Activated naive CD4-positive, alpha-beta T cell (primary cell): Measurements from ENCODE around the gene TRIM69.

Experiments
- DNase-seq, 4 experiments: peaks; one replicate each; lab custom pipeline; 2025; lab: John Stamatoyannopoulos, UW

TRIM69 gene

DNA sequence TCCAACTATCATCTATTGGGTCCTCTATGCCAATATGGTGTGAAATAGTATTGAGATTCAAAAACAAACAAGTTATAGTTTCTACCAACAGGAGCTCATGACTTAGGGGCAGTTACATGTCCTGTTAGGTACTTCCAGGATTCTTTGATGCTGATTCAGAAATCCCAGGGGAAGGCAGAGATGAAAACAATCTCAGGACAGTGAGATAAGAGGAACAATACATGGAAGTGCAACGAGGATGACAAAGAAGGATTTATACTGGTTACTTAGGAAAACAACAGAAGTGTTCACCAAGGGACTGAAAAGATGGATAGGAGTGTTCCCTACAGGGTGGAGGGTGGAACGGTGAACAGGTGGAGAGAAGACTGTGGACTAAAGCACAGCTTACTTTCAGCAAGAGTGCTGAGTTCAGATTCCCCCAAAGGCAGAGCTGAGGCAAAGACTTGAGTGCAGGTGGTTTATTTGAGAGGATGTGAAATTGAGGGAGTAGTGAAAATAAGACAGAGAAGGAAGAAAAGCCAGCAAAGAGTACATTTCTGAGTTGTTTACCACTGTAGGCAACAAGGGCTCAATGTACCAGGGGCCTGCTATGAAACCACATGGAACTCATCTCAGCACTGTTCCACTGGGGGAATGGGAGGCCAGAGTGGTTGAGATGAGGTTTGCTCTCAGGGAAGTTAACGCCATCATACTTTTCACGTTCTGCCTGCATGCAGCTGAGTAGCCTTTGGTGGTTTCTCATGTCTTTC is 68.1 kb downstream of the TRIM69 start:
- no peak for DNase-seq

DNA sequence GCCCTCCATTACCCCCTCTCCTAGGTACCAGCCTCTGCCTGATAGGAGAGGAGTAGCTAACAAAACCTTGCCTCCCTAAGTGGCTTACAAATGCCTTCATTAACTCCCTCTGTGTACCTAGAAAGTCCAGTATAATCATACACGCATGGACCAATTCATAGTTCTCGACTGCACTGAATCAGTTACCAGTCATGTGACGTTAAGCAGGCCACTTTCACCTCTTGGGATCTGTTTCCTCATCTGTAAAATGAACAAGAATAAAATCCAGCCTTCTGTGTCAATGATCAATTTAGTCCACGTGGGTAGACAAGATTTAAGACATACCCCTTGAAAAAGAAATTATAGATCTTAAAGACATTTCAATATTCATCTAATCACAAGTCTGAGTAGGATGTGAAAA is 72.2 kb downstream of the TRIM69 start:
- no peak for DNase-seq

DNA sequence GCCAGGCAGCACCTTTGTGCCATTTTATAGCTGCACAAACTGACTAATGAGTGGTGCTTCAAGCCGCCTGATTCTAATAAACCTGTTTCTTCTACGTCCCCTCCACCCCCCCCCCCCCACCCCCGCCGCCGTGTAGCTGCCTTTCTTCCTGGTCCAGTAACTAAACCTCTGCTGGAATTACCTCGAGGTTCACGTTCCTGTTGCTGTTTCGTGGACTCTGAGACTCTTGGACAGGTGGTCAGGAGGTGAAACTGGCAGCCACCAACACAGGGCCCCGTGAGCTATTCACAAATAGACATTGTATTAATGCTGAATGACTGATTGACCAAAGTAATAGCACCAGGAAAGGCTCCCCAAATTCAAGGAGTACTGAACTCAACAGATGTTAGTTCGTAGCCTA is 73.9 kb downstream of the TRIM69 start:
- DNase-seq = no peak

DNA sequence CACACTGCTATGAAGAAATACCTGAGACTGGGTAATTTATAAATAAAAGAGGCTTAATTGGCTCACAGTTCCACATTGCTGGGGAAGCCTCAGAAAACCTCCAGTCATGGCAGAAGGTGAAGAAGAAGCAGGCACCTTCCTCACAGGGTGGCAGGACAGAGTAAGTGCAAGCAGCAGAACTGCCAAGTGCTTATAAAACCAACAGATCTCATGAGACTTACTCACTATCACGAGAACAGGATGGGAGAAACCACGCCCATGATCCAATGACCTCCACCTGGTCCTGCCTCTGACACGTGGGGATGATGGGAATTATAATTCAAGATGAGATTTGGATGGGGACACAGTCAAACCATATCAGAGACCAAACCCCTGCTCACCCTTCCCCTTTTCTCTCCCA is 75.0 kb downstream of the TRIM69 start:
- DNase-seq = no peak

DNA sequence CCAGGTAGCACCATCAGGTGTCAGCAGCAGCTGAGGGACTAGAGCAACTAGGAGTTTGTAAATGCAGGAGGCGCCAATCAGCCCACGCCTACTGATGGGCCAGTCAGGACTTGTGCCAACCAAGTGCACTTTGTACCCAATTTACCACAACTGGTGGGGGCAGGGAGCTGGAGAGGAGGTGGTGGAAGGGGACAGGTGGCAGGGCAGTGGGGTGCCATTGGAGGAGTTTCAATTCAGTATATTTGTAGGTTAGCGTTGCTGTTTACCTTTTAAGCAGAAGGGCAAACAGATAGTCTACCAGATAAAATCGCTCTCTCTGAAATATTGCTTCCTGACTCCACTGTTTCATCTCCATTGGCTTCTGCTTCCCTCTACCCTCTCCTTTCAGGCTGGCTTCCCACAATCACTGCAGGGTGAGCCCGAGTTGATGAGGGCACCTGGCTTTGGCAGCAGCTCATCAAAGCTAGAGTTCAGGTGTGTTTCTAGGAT is 75.7 kb downstream of the TRIM69 start:
- no peak for DNase-seq

DNA sequence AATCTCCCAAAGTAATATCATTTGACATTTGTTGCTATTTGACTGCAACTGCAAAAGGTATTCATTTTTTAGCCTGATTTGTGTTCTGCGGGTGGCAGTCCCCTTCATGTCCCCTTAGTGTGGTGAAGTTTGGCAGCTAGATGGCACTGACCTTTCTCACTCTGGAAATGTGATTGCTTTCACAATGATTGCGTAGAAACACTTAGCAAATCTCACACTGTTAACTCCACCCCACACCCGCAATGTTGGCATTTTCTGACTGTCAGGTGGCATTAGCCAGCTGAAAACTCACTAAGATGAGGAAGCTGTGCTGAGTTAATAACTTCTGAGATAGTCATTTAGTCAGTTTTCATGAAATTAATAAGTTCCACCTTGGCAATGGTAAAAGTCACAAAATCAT is 76.9 kb downstream of the TRIM69 start:
- no peak for DNase-seq
